Stimulated activated CD8-positive, alpha-beta memory T cell treated with anti-CD3 and anti-CD28 coated beads, Interleukin-7, amount 100 ng/mL, for 48 hours (primary cell): ENCODE data around the gene PRB3.

Experiments
- DNase-seq, 2 donors: peaks; one replicate each; pipeline ENCODE4 v3.0.0-alpha.2; 2020; ENCODE audit warnings: low read depth in 1 of 2; ENCODE audit errors: extremely low read depth in 1 of 2

The PRB3 gene

GRCh38 chr12:11269607-11270006, at the start of gene PRB3:
Gene PRB3, minus strand, starts transcription at chr12:11269707. Its CDS starts 38 bp downstream, at chr12:11269669.
- DNase-seq: no peak

GRCh38 chr12:11310336-11310735, 40.8 kb upstream of the PRB3 start, which contains the start of gene PRB4:
Gene PRB4, minus strand, starts transcription at chr12:11310436. Its CDS starts 38 bp downstream, at chr12:11310398.
- no peak for DNase-seq

- no peak for DNase-seq
These were observed 37.6 kb upstream of the PRB3 start for GRCh38 chr12:11307143-11307542.

DNA sequence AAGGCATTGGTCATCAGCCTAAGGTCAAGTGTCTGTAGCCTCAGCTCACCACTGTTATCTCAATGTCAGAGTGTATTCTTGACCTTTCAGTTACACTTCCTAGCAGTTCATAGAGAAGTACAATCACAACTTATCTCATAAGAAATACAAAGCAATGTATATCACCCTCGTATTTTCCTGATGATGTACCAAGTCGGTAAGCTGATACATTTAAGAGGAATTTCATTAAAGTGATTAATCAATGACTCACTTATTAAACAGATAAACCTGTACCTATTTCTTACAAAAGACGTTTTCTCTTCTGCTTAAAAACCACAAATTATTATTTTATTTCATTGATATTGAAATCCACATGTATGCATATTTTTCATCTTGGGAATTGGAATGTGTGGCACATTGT, 3.9 kb upstream of the PRB3 start:
- DNase-seq: no peak

- no peak for DNase-seq
These were observed 5.0 kb downstream of the PRB3 start for GRCh38 chr12:11264501-11264900.

GRCh38 chr12:11246489-11246888, 23.0 kb downstream of the PRB3 start:
- DNase-seq: no peak

- no peak for DNase-seq
These were observed 26.9 kb downstream of the PRB3 start for GRCh38 chr12:11242656-11243055.

- DNase-seq: no peak
These were observed 29.1 kb downstream of the PRB3 start for GRCh38 chr12:11240348-11240930.

DNA sequence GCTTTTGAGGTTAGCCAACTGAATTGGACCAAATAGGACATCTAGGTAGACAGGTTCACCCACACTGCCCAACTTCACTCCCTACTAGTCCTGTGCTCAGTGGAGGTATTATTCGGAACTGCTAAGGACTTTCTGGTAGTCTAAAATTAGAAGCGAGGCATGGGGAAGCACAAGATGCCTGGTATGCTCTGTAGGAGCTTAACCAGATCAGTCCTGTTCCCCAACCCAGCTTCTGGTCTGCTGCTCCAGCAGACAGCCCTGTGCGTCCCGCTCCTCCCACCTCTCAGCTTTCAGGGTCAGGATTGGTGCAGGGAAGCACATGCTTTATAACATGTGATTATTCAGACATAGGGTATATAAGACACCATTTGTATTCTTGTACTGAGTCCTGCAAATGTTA, 31.2 kb downstream of the PRB3 start:
- DNase-seq: no peak

- no peak for DNase-seq
These were observed 36.0 kb downstream of the PRB3 start for GRCh38 chr12:11233532-11233931.

DNA sequence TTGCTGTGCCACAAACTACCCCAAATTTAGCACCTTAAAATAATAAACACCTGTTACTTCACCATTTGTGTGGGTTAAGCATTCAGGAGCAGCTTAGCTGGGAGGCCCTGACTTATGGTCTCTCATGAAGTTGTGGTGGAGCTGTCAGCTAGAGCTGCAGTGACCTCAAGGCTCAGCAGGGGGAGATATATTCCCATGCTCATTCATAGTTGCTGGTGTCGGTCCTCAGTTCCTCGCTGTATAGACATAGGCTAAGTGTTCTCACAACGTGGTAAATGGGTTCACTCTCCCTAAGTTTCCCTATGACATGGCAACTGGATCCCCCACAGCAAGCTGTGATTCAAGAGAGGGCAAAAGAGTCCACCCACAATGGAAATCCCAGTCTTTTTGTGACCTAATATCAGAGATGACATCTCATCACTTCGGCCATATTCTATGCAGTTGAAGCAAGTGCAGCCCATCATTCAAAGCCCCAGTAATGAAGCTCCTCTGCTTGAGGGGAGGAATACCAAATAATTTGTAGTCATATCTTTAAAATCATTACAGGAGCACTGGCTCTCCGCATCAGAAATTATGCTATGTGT, 41.1 kb downstream of the PRB3 start:
- DNase-seq: peak in 1 of 2 donors; percentile 10

- no peak for DNase-seq
These were observed 42.1 kb downstream of the PRB3 start for GRCh38 chr12:11227373-11227772.
